ENCODE results near the gene CAD. TPM values are rescaled to one million over a fixed set of nuclear protein-coding genes. Genes with fewer than 3 reads are reported as not detected.
A peak's percentile ranks its signal among the peaks of the same experiment; 100 is the strongest.

Gene CAD
- total RNA-seq, 2 donors from 2014 or later, result 120 to 127 TPM

DNA sequence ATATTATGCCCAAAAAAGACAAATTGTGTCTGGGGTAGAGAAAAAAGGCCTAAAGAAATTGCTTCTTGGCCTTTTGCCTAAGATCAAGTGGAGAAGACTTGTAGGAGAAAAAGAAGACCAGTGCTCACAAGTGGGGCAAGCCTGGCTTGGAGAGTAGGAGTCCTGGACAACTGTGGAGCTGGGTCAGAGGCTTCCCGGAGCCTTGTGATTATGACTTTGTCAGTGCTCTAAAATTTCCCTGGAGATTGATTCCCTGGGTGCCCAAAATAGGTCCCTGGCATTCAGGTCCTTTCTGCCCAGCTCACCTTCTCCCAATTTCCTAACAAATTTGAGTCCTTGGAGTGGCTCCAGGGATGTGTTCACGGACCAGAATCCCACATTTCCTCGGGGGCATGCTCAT, 64.3 kb downstream of the CAD start:
- WGBS, 2 experiments (ENCODE audit: insufficient coverage in 1 of 2, insufficient read length in 1 of 2), result 95 to 100% methylated on average over 2 to 3 of the region's 3 CpGs
- Histone ChIP-seq H3K27ac (ENCODE audit: low read depth, low read length) (no peak overlapping the region), H3K4me1 (ENCODE audit: control insufficient read depth, insufficient read depth, low read length) (peaks cover 18% of the 10 kb centered on the region), H3K27me3 (ENCODE audit: control insufficient read depth, insufficient read depth, low read length, poor library complexity, severe bottlenecking) (no peaks in the 10 kb centered on the region), H3K36me3 (ENCODE audit: control insufficient read depth, insufficient read depth, low read length) (no peaks in the 10 kb centered on the region), H3K4me3 (ENCODE audit: low read length) (no peak overlapping the region), H3K9ac (ENCODE audit: extremely low read depth, low read length, poor library complexity, severe bottlenecking) (no peak overlapping the region), H3K9me3 (ENCODE audit: control insufficient read depth, low read length) (no peaks in the 10 kb centered on the region)
- Mint-ChIP-seq H3K9me3 (no peaks in the 10 kb centered on the region), H3K27ac (no peak overlapping the region), H3K27me3 (ENCODE audit: insufficient read depth) (peaks cover 18% of the 10 kb centered on the region), H3K4me3 (no peak overlapping the region), H3K4me1 (peaks cover 23% of the 10 kb centered on the region), H3K36me3 (ENCODE audit: low read depth) (no peaks in the 10 kb centered on the region)
- TF ChIP-seq, protein P1, sequence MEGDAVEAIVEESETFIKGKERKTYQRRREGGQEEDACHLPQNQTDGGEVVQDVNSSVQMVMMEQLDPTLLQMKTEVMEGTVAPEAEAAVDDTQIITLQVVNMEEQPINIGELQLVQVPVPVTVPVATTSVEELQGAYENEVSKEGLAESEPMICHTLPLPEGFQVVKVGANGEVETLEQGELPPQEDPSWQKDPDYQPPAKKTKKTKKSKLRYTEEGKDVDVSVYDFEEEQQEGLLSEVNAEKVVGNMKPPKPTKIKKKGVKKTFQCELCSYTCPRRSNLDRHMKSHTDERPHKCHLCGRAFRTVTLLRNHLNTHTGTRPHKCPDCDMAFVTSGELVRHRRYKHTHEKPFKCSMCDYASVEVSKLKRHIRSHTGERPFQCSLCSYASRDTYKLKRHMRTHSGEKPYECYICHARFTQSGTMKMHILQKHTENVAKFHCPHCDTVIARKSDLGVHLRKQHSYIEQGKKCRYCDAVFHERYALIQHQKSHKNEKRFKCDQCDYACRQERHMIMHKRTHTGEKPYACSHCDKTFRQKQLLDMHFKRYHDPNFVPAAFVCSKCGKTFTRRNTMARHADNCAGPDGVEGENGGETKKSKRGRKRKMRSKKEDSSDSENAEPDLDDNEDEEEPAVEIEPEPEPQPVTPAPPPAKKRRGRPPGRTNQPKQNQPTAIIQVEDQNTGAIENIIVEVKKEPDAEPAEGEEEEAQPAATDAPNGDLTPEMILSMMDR (conservative IDR thresholded peaks at IDR 0.05), result no peak
- DNase-seq, result no peak

DNA sequence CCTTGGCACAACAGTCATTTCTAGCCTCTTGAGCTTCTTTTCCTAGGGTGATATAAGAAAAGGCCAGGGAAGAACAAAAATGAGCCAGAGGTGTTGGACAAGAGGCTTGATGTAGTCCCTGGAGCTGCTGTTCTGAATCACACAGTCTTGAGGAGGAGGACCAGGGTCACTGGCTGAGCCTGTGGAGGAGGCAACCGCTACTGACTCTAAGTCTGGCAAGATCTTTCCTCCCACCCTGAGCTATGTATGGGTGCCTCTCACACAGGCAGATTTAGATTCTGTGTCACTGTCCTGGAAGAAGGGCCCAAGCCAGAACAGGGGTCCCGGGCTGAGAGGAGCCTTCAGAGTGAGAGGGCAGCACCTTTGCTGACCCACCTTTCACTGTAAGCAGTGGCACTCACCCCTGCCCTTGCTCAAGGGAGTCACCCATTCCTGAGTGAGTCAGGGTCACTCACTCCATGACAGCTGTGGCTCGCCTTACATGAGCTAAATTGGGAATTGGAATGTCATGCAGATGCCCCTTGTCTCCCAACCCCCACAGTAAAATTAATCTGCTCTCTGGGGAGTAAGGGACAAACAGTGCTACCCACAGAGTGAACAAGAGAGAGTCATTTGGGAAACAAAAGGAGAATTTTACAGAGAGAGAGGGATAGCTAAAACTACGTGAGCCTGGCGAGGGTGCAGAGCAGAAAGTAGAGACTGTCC, 64.8 kb downstream of the CAD start, which contains the start of gene TRIM54:
Gene TRIM54 (plus strand): TSS at position 575 of the 705 bp plus-strand sequence. CDS start 303 bp downstream, outside the sequence.
- peak; percentile 70 for DNase-seq
- Mint-ChIP-seq H3K27ac (peak within 1 kb of the TSS; percentile 90), H3K27me3 (ENCODE audit: insufficient read depth) (peaks cover 15% of the 10 kb centered on the region), H3K4me1 (peaks cover 19% of the 10 kb centered on the region), H3K9me3 (no peaks in the 10 kb centered on the region), H3K4me3 (peak within 1 kb of the TSS; percentile 38), H3K36me3 (ENCODE audit: low read depth) (no peaks in the 10 kb centered on the region)
- no peaks in the 10 kb centered on the region for H3K27me3 ChIP-seq (ENCODE audit: control insufficient read depth, insufficient read depth, low read length, poor library complexity, severe bottlenecking)
- WGBS, 2 experiments (ENCODE audit: insufficient coverage in 1 of 2, insufficient read length in 1 of 2), result 54 to 73% methylated on average over 3 to 5 of the region's 5 CpGs
- no peaks in the 10 kb centered on the region for H3K36me3 ChIP-seq (ENCODE audit: control insufficient read depth, insufficient read depth, low read length)
- H3K4me3 ChIP-seq (ENCODE audit: low read length), result no peak within 1 kb of the TSS
- H3K9ac ChIP-seq (ENCODE audit: extremely low read depth, low read length, poor library complexity, severe bottlenecking), result no peak within 1 kb of the TSS
- no peaks in the 10 kb centered on the region for H3K9me3 ChIP-seq (ENCODE audit: control insufficient read depth, low read length)
- H3K4me1 ChIP-seq (ENCODE audit: control insufficient read depth, insufficient read depth, low read length), result peaks cover 16% of the 10 kb centered on the region
- H3K27ac ChIP-seq (ENCODE audit: low read depth, low read length), result no peak within 1 kb of the TSS
- TF ChIP-seq, protein P1 (conservative IDR thresholded peaks at IDR 0.05), result no peak

DNA sequence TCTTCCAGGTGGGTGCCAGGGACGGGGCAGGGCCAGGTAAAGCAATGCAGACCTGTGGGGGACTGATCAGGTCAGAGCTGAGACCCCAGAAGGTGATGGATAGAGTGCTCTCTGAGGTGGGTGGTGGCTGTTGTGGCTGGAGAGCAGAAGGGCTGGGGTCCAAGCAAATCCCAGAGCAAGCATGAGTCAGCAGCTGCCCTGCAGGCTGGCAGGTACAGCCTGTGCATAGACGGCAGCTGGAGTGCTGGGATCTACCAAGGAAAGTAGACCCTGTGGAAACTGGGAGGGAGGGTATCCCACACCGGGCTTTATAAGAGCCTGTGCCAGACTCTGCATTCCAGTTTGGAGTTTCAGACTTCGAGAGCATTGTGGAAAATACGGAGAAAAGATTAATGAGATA, 65.7 kb downstream of the CAD start:
- no peaks in the 10 kb centered on the region for H3K9me3 ChIP-seq (ENCODE audit: control insufficient read depth, low read length)
- peaks cover 16% of the 10 kb centered on the region for H3K4me1 ChIP-seq (ENCODE audit: control insufficient read depth, insufficient read depth, low read length)
- no peaks in the 10 kb centered on the region for H3K36me3 ChIP-seq (ENCODE audit: control insufficient read depth, insufficient read depth, low read length)
- no peak overlapping the region for H3K27ac ChIP-seq (ENCODE audit: low read depth, low read length)
- Mint-ChIP-seq H3K4me1 (peaks cover 19% of the 10 kb centered on the region), H3K36me3 (ENCODE audit: low read depth) (no peaks in the 10 kb centered on the region), H3K27ac (peak overlapping the region; percentile 90), H3K4me3 (peak overlapping the region; percentile 38), H3K27me3 (ENCODE audit: insufficient read depth) (peaks cover 10% of the 10 kb centered on the region), H3K9me3 (no peaks in the 10 kb centered on the region)
- no peak overlapping the region for H3K4me3 ChIP-seq (ENCODE audit: low read length)
- TF ChIP-seq, protein P1 (conservative IDR thresholded peaks at IDR 0.05), result no peak
- 52 to 60% methylated on average over 5 of the region's 5 CpGs for WGBS, 2 experiments (ENCODE audit: insufficient coverage in 1 of 2, insufficient read length in 1 of 2)
- DNase-seq, result peak; percentile 77
- no peak overlapping the region for H3K9ac ChIP-seq (ENCODE audit: extremely low read depth, low read length, poor library complexity, severe bottlenecking)
- no peaks in the 10 kb centered on the region for H3K27me3 ChIP-seq (ENCODE audit: control insufficient read depth, insufficient read depth, low read length, poor library complexity, severe bottlenecking)

All from endodermal cell (in vitro differentiated cells).